ENCODE results near the gene CABLES2.
"Not testable (repeated sequence)": the region's sequence is repeated elsewhere in the genome, so short reads cannot be mapped to it uniquely, and the experiment has no call there.

The CABLES2 gene

DNA sequence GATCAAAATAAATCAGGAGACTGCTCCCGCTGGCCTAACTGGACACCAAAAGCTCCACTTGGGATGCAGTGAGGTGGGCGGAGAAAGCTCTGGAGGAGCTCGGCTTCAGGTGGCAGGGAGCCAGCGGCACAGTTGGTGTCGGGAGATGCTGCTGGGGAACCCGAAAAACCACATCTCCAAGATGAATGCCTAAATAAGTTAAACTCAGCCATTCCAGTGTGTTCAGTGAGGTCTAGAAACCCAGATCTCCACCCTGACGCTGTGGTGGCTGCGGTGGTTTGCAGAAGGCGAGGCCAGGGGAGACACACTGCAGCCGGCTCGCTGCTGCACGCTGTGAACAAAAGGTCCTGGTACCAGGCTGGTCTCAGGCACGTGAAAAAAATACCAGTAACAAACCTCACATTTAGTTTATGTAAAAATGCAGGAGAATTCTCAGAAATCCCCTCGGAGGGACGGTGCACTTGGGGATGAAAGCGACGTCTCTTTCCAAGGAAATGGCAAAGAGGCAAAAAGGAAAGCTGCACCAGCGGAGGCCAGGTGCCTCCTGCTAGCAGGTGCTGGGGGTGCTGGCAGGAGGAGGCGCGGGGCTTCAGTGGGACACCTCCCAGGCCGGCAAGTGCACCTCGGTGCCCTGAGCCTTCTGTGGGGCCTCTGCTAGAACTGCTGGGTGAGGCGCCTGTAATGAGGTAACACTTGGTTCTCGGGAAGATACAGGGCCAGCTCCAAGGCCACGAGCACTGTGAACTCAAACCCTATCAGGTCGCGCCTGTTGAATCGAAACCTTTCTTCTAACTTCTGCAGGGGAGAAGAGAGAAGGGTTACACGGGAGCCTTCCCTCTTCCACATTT, 16.5 kb downstream of the CABLES2 start:
- no peak for DNase-seq (ENCODE audit: low spot score)

DNA sequence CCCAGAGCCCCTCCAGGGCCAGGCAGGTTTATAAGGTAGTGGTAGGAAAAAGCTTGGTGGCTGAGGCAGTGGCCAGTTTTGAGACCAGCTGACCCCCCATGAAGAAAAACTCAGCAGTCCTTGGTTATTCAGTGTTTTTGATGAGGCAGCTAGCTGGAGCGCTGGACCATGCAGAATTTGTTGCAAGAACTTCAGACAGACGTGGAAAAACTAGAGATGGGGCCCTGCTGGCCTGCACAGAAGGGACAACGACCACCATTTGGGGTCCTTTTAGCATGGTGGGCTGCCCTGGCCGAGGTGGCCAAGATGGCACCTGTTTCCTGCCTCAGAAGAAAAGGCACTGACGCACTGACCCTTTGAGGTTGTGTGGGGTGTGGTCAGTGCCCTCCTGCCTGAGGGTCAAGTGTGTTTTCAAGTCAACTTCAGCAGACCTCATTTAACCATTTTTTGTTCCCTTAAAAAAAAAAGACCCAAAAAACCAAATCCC, 17.4 kb downstream of the CABLES2 start:
- DNase-seq (ENCODE audit: low spot score): no peak

DNA sequence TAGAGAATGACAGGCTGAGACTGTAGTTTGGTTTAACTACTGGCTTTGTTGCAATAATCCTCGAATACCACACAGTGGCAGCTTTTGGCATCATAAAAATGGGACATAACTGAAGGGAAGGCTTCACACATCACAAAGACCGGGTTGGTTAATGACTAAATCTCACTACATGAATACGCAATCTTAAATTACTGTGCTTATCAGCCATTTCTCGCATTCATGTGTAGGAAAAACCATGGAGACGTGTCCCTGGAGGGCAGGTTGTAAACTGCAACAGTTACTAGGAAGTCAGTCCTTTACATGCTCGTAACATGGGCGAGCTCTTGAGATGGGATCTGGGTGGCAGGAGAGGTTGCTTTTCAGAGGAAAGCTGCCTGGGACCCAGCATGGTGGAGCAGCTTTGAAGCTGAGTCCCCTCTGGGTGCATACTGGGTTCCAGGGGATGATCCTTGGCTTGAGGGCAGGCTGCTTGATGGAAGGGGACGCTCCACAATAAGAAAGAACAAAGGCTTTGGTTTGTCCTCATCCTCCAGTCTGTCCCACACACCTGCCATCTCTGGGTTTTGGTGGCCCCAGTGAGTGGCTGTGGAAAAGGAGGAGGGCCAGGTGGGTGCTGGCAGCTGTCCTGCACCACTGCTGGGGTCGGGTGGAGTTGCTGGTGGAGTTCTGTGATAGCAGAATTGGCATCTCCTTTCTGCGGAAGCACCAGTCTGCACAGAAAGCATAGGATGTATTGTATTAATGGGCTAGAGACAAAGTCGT, 18.1 kb downstream of the CABLES2 start:
- no peak for DNase-seq (ENCODE audit: low spot score)

GRCh38 chr20:62387933-62388635, 19.0 kb downstream of the CABLES2 start:
- DNase-seq (ENCODE audit: low spot score): no peak

- DNase-seq (ENCODE audit: low spot score): no peak
Measured at GRCh38 chr20:62387219-62387913, 19.7 kb downstream of the CABLES2 start.

DNA sequence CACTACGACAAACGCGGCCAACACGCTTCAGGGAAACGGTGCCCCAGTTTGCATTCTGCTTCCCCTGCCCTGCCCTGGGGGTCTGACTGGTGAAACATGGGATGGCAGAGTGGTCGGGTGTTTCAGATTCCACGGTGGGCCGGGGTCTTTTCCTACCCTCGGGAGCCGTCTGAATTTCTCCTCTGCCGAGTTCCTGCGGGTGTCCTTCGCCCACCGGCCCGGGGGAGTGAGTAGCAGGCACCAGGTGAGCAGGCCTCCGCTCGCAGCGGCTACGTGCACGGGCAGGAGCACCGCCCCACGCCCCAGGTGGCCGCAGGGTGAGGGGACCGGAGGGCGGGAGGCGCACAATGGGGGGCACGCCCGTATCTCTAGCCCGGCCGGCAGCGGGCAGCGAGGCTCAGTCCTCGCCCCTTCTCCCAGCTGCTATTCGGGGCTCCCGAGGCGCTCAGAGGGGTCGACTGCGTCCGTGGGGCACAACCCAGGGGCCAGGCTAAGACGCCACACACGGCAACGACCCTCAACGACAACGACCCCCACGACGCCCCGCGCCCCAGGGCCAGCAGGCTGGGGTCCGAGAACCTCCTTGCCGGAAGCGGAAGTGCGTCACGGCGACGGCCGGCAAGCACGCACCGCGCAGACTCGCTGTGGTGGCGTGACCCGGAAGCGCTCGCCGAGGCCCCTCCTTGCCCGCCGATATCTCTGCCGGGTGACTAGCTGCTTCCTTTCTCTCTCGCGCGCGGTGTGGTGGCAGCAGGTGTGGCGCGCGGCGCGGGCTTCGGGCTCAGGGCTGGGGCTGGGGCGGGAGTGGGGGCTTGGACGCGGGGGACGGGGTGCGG, 20.5 kb downstream of the CABLES2 start, which contains the start of gene RPS21:
TSS of gene RPS21 (plus strand) at position 721 of the 836 bp plus-strand sequence. CDS start 236 bp downstream, outside the sequence.
- DNase-seq (ENCODE audit: low spot score): peak; percentile 96

GRCh38 chr20:62382306-62383198, 24.5 kb downstream of the CABLES2 start:
- DNase-seq (ENCODE audit: low spot score): peak; percentile 75

GRCh38 chr20:62381842-62382241, 25.2 kb downstream of the CABLES2 start:
- no peak for DNase-seq (ENCODE audit: low spot score)

GRCh38 chr20:62381202-62381797, 25.8 kb downstream of the CABLES2 start:
- DNase-seq (ENCODE audit: low spot score): no peak

DNA sequence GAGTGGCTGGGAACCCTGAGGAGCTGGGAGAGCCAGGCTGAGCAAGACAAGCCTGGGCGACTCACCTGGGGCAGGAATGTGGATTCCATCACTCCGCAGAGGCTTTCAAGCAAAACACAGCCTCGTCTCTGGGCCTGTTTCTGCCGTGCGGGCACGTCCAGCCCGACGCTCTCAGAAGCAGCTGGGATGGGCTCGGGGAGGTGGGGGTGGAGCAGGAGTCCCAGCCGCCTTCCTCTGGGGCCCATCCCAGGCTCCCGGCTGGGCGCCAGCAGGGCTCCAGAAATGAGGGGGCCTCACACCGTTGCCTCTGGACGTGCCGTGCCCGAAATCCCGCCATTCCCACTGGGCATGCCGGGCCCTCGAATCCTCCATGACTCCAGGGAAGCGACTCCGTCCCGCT, 28.9 kb downstream of the CABLES2 start:
- no peak for DNase-seq (ENCODE audit: low spot score)

GRCh38 chr20:62377615-62378178, 29.4 kb downstream of the CABLES2 start:
- no peak for DNase-seq (ENCODE audit: low spot score)

DNA sequence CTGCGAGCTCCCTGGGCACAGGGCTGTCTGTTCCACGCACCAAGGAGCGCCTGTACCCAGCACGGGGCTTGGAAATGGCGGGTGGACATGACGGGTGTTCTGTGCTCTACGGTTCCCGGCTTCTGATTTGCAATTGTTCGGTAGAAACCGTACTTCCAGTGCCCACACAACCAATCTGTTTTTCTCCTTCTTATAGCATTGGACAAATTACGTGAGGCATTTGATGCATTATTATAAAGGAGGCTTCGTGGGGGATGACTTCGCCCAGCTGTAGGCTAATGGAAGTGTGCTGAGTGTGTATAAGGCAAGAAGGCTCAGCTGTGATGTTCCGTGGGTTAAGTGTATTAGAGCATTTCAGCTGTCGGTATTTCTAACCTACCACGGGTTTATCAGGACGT, 30.0 kb downstream of the CABLES2 start:
- no peak for DNase-seq (ENCODE audit: low spot score)

DNA sequence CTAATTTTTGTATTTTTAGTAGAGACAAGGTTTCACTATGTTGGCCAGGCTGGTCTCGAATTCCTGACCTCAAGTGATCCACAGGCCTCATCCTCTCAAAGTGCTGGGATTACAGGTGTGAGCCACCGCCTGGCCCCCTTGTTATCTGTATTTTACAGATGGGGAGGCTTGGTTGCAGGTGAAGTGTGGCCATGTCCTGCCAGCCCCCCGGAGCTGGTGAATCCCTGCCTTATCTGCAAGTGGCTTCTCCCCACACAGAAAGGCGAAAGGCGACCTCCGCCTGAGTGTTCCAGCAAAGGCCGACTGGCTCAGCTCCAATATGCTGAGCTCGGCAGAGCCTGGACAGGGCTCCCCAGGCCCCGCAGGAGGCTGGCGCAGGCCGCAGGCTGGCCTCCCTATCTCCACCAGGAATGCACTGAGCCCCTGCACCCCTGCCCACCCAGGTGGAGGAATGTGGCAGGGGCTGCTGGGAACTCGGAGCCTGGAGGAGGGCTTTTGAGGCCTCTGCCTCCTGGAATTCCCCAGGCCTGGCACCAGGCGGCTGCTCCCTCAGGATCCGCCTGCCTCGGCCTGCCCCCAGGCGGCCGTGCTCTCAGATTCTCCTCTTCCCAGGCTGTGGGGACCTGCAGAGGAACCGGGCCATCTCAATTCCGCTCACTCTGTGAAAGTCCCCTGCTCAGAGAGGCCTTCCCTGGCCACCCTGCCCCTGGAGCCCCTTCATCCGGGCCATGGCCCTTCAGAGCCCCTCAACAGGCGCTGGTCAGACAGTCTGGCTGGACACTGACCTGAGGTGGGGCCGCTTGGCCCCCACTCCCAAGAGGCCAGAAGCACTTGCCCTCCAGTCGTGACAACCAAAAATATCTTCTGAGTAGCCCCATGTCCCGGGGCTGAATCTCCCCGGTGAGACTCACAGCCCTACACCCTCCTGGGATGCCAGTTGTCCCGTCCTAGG, 30.7 kb downstream of the CABLES2 start:
- DNase-seq (ENCODE audit: low spot score): peak; percentile 57

DNA sequence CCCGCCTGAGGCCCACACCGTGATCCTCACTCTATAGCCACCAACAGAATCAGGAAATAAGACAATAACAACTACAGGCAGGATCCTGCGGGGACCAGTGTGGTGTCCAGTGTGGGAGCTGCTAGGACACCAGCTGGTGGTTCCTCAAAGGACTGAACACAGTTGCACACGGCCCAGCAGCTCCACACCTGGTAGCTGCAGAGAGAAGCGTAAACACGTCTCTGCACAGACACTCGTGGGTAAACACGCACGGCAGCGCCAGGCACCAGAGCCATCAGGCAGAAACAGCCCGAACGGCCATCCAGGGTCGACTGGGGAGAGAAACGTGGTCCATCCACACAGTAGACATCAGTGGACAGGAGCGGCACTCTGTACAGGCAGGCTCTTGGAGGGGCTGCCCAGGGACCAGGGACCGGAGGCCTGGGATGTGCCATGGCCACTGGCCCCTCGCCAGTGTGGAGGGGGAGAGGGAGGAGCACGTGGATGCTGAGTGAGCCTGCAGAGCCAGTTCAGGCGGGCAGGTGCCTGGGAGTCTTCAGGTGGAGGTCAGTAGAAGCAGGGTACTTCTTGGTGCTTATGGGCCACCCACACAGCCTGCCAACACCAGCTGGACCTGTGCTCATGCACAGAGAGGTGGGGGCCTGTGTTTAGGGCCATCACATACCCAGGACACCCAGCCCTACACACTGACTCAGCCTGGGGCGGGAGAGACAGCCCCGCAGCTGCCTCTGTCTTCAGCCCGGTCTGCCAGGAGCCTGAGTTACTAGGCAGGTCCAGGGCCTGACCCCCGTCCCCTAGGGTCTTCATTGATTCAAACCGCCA, 32.5 kb downstream of the CABLES2 start:
- DNase-seq (ENCODE audit: low spot score): no peak

GRCh38 chr20:62373631-62374179, 33.4 kb downstream of the CABLES2 start:
- DNase-seq (ENCODE audit: low spot score): not testable (repeated sequence)
